GM21447 (cell line): ENCODE results near the gene DOK6.

ENCODE experiments used
- ATAC-seq: cut with Tn5 transposase; IDR thresholded peaks from one replicate; pipeline ENCODE4 v1.9.1; 2021; ENCODE audit not compliant: unreplicated experiment

The DOK6 gene

GRCh38 chr18:69734536-69734935 lies 333.8 kb downstream of the DOK6 start:
- ATAC-seq: no peak

- no peak for ATAC-seq
Observed at GRCh38 chr18:69736730-69737129, 336.0 kb downstream of the DOK6 start.

GRCh38 chr18:69737851-69738250 lies 337.2 kb downstream of the DOK6 start:
- no peak for ATAC-seq

GRCh38 chr18:69747388-69747787 lies 346.7 kb downstream of the DOK6 start:
- no peak for ATAC-seq

GRCh38 chr18:69752737-69753380 lies 352.2 kb downstream of the DOK6 start:
- ATAC-seq: no peak

- no peak for ATAC-seq
Observed at GRCh38 chr18:69754108-69754507, 353.4 kb downstream of the DOK6 start.

- ATAC-seq: no peak
Observed at GRCh38 chr18:69755041-69755440, 354.4 kb downstream of the DOK6 start.

- ATAC-seq: no peak
Observed at GRCh38 chr18:69755856-69756496, 355.3 kb downstream of the DOK6 start.

GRCh38 chr18:69757733-69758132 lies 357.0 kb downstream of the DOK6 start:
- no peak for ATAC-seq

GRCh38 chr18:69758458-69758857 lies 357.8 kb downstream of the DOK6 start:
- no peak for ATAC-seq

GRCh38 chr18:69759046-69759445 lies 358.4 kb downstream of the DOK6 start:
- ATAC-seq: no peak

- ATAC-seq: no peak
Observed at GRCh38 chr18:69763002-69763401, 362.3 kb downstream of the DOK6 start.

- no peak for ATAC-seq
Observed at GRCh38 chr18:69763821-69764220, 363.1 kb downstream of the DOK6 start.

- no peak for ATAC-seq
Observed at GRCh38 chr18:69770238-69770637, 369.6 kb downstream of the DOK6 start.

- no peak for ATAC-seq
Observed at GRCh38 chr18:69774831-69775230, 374.1 kb downstream of the DOK6 start.

- no peak for ATAC-seq
Observed at GRCh38 chr18:69777248-69777647, 376.6 kb downstream of the DOK6 start.

GRCh38 chr18:69778680-69779079 lies 378.0 kb downstream of the DOK6 start:
- no peak for ATAC-seq

- ATAC-seq: no peak
Observed at GRCh38 chr18:69780851-69781250, 380.2 kb downstream of the DOK6 start.

- no peak for ATAC-seq
Observed at GRCh38 chr18:69784815-69785214, 384.1 kb downstream of the DOK6 start.

GRCh38 chr18:69785466-69785865 lies 384.8 kb downstream of the DOK6 start:
- no peak for ATAC-seq

GRCh38 chr18:69786427-69786826 lies 385.7 kb downstream of the DOK6 start:
- ATAC-seq: no peak

- ATAC-seq: no peak
Observed at GRCh38 chr18:69787825-69788547, 387.3 kb downstream of the DOK6 start.
